GM12878 (cell line): ENCODE results near the gene E2F2. TPM values are rescaled to one million over a fixed set of nuclear protein-coding genes. Genes with fewer than 3 reads are reported as not detected.

ENCODE experiments used
- ASH2L ChIP-seq: fragments of 300-600, 200-600 bp; sonication (generic); IDR thresholded peaks from 2 replicates; pipeline ENCODE4 v1.6.1; 2017; ENCODE audit warnings: low read depth, mild to moderate bottlenecking, borderline replicate concordance
- CBX5 ChIP-seq: sonication (generic); IDR thresholded peaks from 2 replicates; pipeline ENCODE4 v1.6.1; 2016; ENCODE audit warnings: low read depth, moderate library complexity, mild to moderate bottlenecking, inconsistent platforms
- HCFC1 ChIP-seq: fragments of 150-350 bp; IDR thresholded peaks from 2 replicates; pipeline ENCODE4 v1.6.1; 2014; ENCODE audit warnings: low read length
- HDGF ChIP-seq: fragments of 450-650 bp; IDR thresholded peaks from 2 replicates; pipeline ENCODE4 v1.6.1; 2016; ENCODE audit warnings: antibody characterized with exemption
- IKZF2 ChIP-seq, 2 experiments: fragments of 450-650 bp; IDR thresholded peaks; 2 replicates each; pipeline ENCODE4 v1.6.1; 2017; ENCODE audit warnings: mild to moderate bottlenecking in 2 of 2, moderate library complexity in 2 of 2
- MTA2 ChIP-seq: fragments of 450-650 bp; IDR thresholded peaks from 2 replicates; pipeline ENCODE4 v1.6.1; 2016; ENCODE audit warnings: low read depth, mild to moderate bottlenecking, moderate library complexity
- MYB ChIP-seq: fragments of 150-350 bp; IDR thresholded peaks from 2 replicates; pipeline ENCODE4 v1.6.1; 2014; ENCODE audit warnings: mild to moderate bottlenecking, low read depth, low read length, borderline replicate concordance
- NR2C2 ChIP-seq: IDR thresholded peaks from 2 replicates; pipeline ENCODE4 v1.6.1; 2011; ENCODE audit warnings: borderline replicate concordance, low read depth; ENCODE audit not compliant: control insufficient read depth, insufficient read length
- NRF1 ChIP-seq: conservative IDR thresholded peaks from 2 replicates; pipeline ENCODE4 v1.6.1; 2011; ENCODE audit warnings: mild to moderate bottlenecking, low read depth, low read length, improper control_type of control experiment
- PAX8 ChIP-seq: fragments of 450-650 bp; IDR thresholded peaks from 2 replicates; pipeline ENCODE4 v1.6.1; 2017; ENCODE audit warnings: mild to moderate bottlenecking, moderate library complexity
- PML ChIP-seq: IDR thresholded peaks from 2 replicates; pipeline ENCODE4 v1.6.1; 2012; ENCODE audit warnings: low read length, inconsistent platforms
- POLR2A ChIP-seq: IDR thresholded peaks from 2 replicates; pipeline ENCODE4 v1.6.1; 2011; ENCODE audit warnings: low read depth, mild to moderate bottlenecking, low read length
- SMAD1 ChIP-seq: fragments of 450-650 bp; IDR thresholded peaks from 2 replicates; pipeline ENCODE4 v1.6.1; 2018; ENCODE audit warnings: mild to moderate bottlenecking, low read depth; ENCODE audit not compliant: partially characterized antibody
- SMC3 ChIP-seq: IDR thresholded peaks from 2 replicates; pipeline ENCODE4 v1.6.1; 2011; ENCODE audit warnings: low read length, improper control_type of control experiment, borderline replicate concordance
- STAT3 ChIP-seq: IDR thresholded peaks from 2 replicates; pipeline ENCODE4 v1.6.1; 2011; ENCODE audit warnings: low read depth, low read length, improper control_type of control experiment
- USF1 ChIP-seq: IDR thresholded peaks from 2 replicates; pipeline ENCODE4 v1.6.1; 2011; ENCODE audit warnings: borderline replicate concordance, low read depth, mild to moderate bottlenecking, moderate library complexity, mixed read lengths, low read length; ENCODE audit not compliant: insufficient read depth; ENCODE audit errors: extremely low read length
- ZBTB33 ChIP-seq: fragments of 450-650 bp; IDR thresholded peaks from 2 replicates; pipeline ENCODE4 v1.6.1; 2017; ENCODE audit warnings: mild to moderate bottlenecking
- polyA plus RNA-seq, 11 experiments: library from polyadenylated mRNA; depleted of rRNA in 4 of 11; unstranded in 6 of 11; stranded (reverse) in 5 of 11; fragments of >200 nt; fragmentation: Nextera tagmentation in 4 of 11; fragmentation: Illumina TruSeq in 1 of 11; extraction: Ambion mirVana in 4 of 11; extraction: Trizol in 1 of 11; gene quantifications; 1 replicate in 1 of 11; 2 replicates in 10 of 11; pipeline versions ENCODE4 v1.2.1 to v1.2.3, GENCODE V29; 2011 to 2016; ENCODE audit warnings: inconsistent platforms in 2 of 11, missing spikeins in 2 of 11, low read depth in 1 of 11
- total RNA-seq, 4 experiments: library from RNA; depleted of rRNA in 3 of 4; stranded (reverse); fragments of >200 nt in 3 of 4; fragmentation: Illumina TruSeq in 1 of 4; extraction: Trizol in 1 of 4; gene quantifications; 2 replicates each; pipeline versions ENCODE4 v1.2.1 to v1.2.3, GENCODE V29; 2013 to 2021
- TF ChIP-seq, protein P1 (sequence below): fragments of 450-650 bp; IDR thresholded peaks from 2 replicates; pipeline ENCODE4 v1.6.1; 2016; ENCODE audit warnings: mild to moderate bottlenecking
- TF ChIP-seq, protein P2 (sequence below): fragments of 450-650 bp; conservative IDR thresholded peaks from 2 replicates; pipeline ENCODE4 v1.6.1; 2017; ENCODE audit warnings: mild to moderate bottlenecking, moderate library complexity
- TF ChIP-seq, protein P3 (sequence below): fragments of 450-650 bp; IDR thresholded peaks from 2 replicates; pipeline ENCODE4 v1.6.1; 2016; ENCODE audit warnings: mild to moderate bottlenecking, moderate library complexity, borderline replicate concordance

The E2F2 gene
- total and polyA plus RNA-seq, 10 of the 15 experiments (the other 5 are each of a cell fraction or from before 2014, with no cell fraction given), result 3.8 to 27.2 (median 14.6) TPM

- TF ChIP-seq CBX5, result no peak
- no peak for TF ChIP-seq PAX8
- peak in 1 of 2 experiments; percentile 31; a peak in 1 of 4 replicates for TF ChIP-seq IKZF2 (IDR thresholded peaks at IDR 0.05)
- no peak for TF ChIP-seq ASH2L
- 0 out of 2 replicates have a peak, but pooled peaks have one; percentile 8 for TF ChIP-seq MTA2
- no peak for TF ChIP-seq SMC3
- TF ChIP-seq HCFC1, result no peak
- TF ChIP-seq, protein P1, sequence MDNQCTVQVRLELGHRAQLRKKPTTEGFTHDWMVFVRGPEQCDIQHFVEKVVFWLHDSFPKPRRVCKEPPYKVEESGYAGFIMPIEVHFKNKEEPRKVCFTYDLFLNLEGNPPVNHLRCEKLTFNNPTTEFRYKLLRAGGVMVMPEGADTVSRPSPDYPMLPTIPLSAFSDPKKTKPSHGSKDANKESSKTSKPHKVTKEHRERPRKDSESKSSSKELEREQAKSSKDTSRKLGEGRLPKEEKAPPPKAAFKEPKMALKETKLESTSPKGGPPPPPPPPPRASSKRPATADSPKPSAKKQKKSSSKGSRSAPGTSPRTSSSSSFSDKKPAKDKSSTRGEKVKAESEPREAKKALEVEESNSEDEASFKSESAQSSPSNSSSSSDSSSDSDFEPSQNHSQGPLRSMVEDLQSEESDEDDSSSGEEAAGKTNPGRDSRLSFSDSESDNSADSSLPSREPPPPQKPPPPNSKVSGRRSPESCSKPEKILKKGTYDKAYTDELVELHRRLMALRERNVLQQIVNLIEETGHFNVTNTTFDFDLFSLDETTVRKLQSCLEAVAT, result no peak
- TF ChIP-seq NRF1, result no peak
- no peak for TF ChIP-seq USF1
- TF ChIP-seq HDGF, result no peak
- peak; percentile 78 for TF ChIP-seq POLR2A
- TF ChIP-seq MYB, result no peak
- TF ChIP-seq, protein P2, sequence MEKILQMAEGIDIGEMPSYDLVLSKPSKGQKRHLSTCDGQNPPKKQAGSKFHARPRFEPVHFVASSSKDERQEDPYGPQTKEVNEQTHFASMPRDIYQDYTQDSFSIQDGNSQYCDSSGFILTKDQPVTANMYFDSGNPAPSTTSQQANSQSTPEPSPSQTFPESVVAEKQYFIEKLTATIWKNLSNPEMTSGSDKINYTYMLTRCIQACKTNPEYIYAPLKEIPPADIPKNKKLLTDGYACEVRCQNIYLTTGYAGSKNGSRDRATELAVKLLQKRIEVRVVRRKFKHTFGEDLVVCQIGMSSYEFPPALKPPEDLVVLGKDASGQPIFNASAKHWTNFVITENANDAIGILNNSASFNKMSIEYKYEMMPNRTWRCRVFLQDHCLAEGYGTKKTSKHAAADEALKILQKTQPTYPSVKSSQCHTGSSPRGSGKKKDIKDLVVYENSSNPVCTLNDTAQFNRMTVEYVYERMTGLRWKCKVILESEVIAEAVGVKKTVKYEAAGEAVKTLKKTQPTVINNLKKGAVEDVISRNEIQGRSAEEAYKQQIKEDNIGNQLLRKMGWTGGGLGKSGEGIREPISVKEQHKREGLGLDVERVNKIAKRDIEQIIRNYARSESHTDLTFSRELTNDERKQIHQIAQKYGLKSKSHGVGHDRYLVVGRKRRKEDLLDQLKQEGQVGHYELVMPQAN, result no peak; the same call in 1 of the 2 replicates
- TF ChIP-seq, protein P3, sequence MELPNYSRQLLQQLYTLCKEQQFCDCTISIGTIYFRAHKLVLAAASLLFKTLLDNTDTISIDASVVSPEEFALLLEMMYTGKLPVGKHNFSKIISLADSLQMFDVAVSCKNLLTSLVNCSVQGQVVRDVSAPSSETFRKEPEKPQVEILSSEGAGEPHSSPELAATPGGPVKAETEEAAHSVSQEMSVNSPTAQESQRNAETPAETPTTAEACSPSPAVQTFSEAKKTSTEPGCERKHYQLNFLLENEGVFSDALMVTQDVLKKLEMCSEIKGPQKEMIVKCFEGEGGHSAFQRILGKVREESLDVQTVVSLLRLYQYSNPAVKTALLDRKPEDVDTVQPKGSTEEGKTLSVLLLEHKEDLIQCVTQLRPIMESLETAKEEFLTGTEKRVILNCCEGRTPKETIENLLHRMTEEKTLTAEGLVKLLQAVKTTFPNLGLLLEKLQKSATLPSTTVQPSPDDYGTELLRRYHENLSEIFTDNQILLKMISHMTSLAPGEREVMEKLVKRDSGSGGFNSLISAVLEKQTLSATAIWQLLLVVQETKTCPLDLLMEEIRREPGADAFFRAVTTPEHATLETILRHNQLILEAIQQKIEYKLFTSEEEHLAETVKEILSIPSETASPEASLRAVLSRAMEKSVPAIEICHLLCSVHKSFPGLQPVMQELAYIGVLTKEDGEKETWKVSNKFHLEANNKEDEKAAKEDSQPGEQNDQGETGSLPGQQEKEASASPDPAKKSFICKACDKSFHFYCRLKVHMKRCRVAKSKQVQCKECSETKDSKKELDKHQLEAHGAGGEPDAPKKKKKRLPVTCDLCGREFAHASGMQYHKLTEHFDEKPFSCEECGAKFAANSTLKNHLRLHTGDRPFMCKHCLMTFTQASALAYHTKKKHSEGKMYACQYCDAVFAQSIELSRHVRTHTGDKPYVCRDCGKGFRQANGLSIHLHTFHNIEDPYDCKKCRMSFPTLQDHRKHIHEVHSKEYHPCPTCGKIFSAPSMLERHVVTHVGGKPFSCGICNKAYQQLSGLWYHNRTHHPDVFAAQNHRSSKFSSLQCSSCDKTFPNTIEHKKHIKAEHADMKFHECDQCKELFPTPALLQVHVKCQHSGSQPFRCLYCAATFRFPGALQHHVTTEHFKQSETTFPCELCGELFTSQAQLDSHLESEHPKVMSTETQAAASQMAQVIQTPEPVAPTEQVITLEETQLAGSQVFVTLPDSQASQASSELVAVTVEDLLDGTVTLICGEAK, result no peak
- peak; percentile 48 for TF ChIP-seq SMAD1
- no peak for TF ChIP-seq PML
- no peak for TF ChIP-seq NR2C2
- no peak for TF ChIP-seq ZBTB33
- TF ChIP-seq STAT3, result no peak
Observed at GRCh38 chr1:23558140-23558871, 27.3 kb upstream of the E2F2 start (continued).
